Hypothalamus (tissue), 51 donors: ENCODE results near the gene ZFR.
A peak's percentile ranks its signal among the peaks of the same experiment; 100 is the strongest.
"Not testable (repeated sequence)": the region's sequence is repeated elsewhere in the genome, so short reads cannot be mapped to it uniquely, and the experiment has no call there.

ENCODE experiments used
- DNase-seq, 51 donors: peaks; one replicate each; lab custom pipeline; 2025; lab: John Stamatoyannopoulos, UW

Gene ZFR

GRCh38 chr5:32419791-32420190 is 24.7 kb downstream of the ZFR start:
- DNase-seq = peak in 17 of 51 donors; percentile 2 to 48 (median 22)

DNA sequence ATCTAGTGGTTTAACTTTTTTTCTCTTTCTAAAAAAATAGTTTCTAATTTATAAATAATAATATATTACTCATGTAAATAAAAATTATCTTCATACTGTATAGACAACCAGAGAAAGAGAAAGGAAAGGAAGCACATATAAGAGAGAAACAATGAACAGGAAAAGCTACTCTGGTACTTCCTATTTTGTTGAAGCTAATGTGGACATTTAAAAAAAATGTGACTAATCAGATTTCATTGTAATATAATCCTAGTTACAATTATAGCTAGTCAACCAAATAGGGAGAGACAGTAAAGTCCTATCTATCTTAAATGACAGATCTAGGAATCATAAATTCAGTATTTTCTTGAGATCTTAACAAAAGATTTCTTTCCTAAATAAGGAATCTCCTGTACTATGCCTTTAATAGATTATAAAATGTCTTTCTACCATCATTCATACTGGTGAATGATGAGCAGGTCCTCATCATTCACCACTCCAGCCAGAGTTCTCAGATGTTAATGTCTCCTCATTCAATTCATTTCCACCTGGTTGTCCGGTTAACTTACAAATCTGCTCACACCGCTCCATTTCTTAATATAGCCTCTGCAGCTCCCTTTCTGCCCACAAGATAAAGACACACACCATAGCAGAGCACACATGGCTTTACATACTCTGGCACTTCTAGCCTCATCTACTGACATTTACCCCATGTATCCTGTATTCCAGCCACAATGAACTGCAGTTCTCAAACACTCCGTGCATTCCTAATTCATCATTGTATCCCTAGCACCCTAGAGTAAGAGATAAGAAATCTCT is 30.9 kb downstream of the ZFR start:
- no peak for DNase-seq

- DNase-seq = no peak
These were observed 33.9 kb downstream of the ZFR start for GRCh38 chr5:32410630-32411029.

GRCh38 chr5:32406650-32407049 is 37.9 kb downstream of the ZFR start:
- DNase-seq = no peak

DNA sequence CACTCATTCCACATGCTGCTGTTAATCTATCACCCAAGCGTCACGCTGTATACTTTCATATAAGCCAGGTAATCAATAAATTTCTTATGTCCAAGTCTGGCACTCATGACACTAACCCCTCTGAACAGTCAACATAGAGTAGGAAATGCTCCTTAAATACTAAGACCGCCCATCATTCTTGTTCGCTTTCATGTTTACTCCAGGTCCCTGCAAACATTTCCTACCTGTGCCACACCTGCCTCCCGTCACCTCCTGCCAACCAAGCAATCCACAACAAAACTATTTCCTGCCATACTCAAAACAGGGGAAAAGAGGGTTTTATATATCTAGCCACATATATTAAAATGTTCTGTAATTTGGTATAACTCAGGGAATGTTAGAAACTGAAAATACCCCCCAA is 39.0 kb downstream of the ZFR start:
- DNase-seq = no peak

GRCh38 chr5:32403760-32404159 is 40.8 kb downstream of the ZFR start:
- DNase-seq = no peak

- no peak for DNase-seq
These were observed 44.1 kb downstream of the ZFR start for GRCh38 chr5:32400401-32400800.

DNA sequence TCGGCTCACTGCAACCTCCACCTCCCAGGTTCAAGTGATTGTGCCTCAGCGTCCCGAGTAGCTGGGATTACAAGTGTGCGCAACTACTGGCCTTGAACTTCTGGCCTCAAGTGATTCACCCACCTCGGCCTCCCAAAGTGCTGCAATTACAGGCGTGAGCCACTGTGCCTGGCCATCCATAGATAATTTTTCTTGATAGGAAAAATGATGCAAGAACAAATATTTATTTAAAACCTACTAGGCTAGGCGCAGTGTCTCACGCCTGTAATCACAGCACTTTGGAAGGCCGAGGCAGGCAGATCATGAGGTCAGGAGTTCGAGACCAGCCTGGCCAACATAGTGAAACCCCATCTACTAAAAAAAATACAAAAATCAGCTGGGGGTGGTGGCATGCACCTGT is 45.8 kb downstream of the ZFR start:
- DNase-seq = not testable (repeated sequence)

- DNase-seq = no peak
These were observed 49.6 kb downstream of the ZFR start for GRCh38 chr5:32394981-32395380.

GRCh38 chr5:32392039-32392438 is 52.5 kb downstream of the ZFR start:
- DNase-seq = no peak

GRCh38 chr5:32390819-32391591 is 53.5 kb downstream of the ZFR start:
- no peak for DNase-seq

GRCh38 chr5:32388432-32389129 is 56.0 kb downstream of the ZFR start:
- DNase-seq = no peak

DNA sequence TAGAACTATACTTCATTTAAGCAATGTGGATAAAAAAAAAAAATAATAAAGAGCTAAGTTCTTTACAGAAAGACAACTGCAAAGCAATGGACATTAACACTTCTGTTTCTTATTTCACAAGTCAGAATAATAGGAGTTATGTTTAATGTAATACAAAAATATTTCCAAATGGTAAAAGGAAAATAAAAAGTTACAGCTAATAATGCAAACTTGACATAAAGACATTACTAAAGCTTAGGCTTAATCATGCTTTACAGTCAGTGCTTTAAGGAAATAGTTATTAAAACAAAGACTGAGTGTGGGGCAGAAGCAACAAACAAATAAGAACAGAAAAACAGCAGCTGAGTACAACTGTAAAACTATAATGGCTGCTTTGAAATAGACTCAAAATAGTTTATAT is 56.7 kb downstream of the ZFR start:
- peak in 1 of 51 donors; percentile 46 for DNase-seq

GRCh38 chr5:32387211-32387610 is 57.3 kb downstream of the ZFR start:
- DNase-seq = no peak

DNA sequence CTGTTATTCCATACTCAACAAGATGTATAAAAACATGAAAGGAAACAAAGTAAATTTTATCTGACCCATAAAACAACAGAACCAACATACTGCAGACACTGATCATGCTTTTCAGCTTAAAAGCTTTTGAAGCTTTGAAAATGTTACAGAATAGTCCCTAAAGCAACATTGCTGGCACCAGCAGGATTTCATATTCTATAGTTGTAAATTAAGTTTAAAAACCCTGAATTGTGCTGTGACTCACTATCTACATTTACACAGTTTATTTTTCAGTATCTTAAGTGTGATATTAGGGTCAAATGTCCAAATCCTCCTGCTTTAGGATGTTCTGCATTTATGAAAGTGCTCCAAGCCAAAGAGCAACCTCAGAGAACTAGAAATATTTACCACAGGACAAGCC is 59.9 kb downstream of the ZFR start:
- no peak for DNase-seq

- DNase-seq = peak in 1 of 51 donors; percentile 14
These were observed 61.0 kb downstream of the ZFR start for GRCh38 chr5:32383586-32383985.

- peak in 1 of 51 donors; percentile 32 for DNase-seq
These were observed 61.5 kb downstream of the ZFR start for GRCh38 chr5:32383065-32383464.

- no peak for DNase-seq
These were observed 65.1 kb downstream of the ZFR start for GRCh38 chr5:32379421-32379820.

GRCh38 chr5:32378966-32379365 is 65.6 kb downstream of the ZFR start:
- no peak for DNase-seq

DNA sequence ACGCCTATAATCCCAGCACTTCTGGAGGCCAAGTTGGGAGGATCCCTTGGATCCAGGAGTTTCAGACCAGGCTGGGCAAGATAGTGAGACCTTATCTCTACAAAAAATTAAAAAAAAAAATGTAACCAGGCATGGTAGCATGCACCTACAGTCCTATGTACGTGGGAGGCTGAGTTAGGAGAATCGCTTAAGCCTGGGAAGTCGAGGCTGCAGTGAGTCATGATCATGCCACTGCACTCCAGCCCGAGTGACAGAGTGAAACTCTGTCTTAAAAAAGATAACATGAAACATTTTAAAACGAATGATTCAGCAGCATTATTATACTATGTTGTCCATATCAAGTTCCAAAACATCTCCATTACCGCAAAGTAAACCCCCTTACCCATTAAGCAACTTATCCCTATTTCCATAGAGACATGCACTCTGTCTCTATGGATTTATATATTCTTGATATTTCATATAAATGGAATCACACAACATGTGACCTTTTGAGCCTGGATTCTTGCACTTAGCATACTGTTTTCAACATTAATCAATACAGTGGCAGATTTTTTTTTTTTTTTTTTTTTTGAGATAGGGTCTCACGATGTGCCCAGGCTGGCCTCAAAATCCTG is 74.9 kb downstream of the ZFR start:
- no peak for DNase-seq

DNA sequence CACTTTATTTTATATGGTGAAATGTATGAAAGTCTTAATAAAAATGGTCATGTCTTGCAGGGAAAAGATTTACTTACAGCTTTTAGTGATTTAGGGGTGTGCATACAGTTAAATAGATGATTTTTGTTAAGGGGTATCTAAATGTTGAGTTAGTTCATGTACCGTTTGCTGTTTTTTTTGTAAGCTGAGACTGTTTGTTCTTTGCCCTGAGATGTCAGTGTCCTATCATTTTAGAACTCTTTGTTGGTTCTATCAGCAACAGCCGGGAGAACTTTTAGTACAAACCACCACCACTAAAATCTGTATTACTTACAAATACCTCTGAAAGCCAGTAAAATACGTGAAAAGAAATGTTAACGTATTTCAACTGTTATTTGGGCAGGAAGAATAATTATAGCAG is 75.5 kb downstream of the ZFR start:
- no peak for DNase-seq
